Measurements from ENCODE around the gene LRRC74B. TPM values are rescaled to one million over a fixed set of nuclear protein-coding genes. Genes with fewer than 3 reads are reported as not detected.

The LRRC74B gene
- total RNA-seq, 4 donors from 2014 or later: not detected

DNA sequence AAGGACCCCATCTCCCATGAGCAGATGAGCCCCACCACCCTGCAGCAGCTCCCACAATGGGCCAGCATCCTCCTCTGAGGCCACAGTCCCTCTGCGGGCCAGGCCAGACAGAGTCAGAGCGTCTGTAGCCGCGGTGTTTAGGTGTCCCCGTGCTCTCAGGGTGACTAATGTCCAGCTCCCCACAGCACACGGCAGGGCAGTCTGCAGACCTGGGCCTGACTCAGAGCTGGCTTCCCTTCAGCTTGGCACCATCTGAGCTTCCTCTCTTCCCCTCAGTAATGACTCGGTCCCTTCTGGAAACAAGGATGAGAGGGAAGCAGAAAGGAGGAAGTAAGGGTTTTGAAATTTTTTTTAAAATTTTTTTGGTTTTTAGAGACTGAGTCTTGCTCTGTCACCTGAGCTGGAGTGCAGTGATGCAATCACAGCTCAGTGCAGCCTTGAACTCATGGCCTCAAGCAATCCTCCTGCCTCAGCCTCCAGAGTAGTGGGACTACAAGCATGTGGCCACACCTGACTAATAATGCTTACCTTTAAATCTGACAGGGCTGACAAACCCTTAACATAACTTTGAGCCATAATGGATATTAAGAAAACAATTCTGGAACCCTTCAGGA is 28.5 kb downstream of the LRRC74B start:
- Histone ChIP-seq H3K36me3 (no peaks in the 10 kb centered on the region), H3K27me3 (no peaks in the 10 kb centered on the region), H3K4me3 (no peak overlapping the region), H3K27ac (no peak overlapping the region), H3K9me3 (no peaks in the 10 kb centered on the region), H3K4me1 (no peaks in the 10 kb centered on the region)
- no peak for DNase-seq
- ATAC-seq: no peak
- intact Hi-C loops (cut with DNase I; ENCODE audit: low total_unique reads): loop anchor here (5.0 kb wide), 1 partner anchor 42 kb away; the partner anchor contains the start of gene SLC7A4
- in situ Hi-C loops (cut with MboI; ENCODE audit: low sequenced_read_pairs in 4 of 4): no loop called here
- TF ChIP-seq, protein P1, sequence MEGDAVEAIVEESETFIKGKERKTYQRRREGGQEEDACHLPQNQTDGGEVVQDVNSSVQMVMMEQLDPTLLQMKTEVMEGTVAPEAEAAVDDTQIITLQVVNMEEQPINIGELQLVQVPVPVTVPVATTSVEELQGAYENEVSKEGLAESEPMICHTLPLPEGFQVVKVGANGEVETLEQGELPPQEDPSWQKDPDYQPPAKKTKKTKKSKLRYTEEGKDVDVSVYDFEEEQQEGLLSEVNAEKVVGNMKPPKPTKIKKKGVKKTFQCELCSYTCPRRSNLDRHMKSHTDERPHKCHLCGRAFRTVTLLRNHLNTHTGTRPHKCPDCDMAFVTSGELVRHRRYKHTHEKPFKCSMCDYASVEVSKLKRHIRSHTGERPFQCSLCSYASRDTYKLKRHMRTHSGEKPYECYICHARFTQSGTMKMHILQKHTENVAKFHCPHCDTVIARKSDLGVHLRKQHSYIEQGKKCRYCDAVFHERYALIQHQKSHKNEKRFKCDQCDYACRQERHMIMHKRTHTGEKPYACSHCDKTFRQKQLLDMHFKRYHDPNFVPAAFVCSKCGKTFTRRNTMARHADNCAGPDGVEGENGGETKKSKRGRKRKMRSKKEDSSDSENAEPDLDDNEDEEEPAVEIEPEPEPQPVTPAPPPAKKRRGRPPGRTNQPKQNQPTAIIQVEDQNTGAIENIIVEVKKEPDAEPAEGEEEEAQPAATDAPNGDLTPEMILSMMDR (IDR thresholded peaks at IDR 0.05 in 4 of 5, conservative IDR thresholded peaks at IDR 0.05 in 1 of 5): no peak
- no peak for TF ChIP-seq POLR2A (IDR thresholded peaks at IDR 0.05)

DNA sequence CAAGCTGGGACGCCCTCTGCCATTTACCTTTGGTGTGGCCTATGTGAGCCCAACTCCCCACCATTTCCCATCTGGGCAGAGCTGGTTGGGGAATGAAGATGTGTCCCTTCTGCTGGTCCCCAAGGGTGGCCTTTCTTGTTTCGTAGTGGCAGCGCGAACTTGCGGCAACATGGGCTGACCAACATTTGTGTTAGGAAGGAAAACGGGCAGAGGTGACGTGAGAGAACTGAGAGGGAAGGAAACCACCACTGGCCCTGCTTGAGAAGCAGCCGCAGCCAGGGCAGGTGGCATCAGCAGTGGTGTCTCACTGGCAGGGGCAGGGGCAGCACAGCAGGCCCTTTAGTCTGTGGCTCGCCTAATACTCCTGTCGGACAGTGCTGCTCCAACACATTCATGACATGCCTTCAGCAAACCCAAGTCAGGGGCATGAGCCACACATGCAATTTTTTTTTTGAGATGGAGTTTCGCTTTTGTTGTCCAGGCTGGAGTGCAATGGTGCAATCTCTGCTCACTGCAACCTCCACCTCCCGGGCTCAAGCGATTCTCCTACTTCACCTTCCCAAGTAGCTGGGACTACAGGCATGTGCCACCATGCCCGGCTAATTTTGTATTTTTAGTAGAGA is 29.9 kb downstream of the LRRC74B start:
- TF ChIP-seq POLR2A (IDR thresholded peaks at IDR 0.05): no peak
- TF ChIP-seq, protein P1 (IDR thresholded peaks at IDR 0.05 in 4 of 5, conservative IDR thresholded peaks at IDR 0.05 in 1 of 5): no peak
- Histone ChIP-seq H3K36me3 (no peaks in the 10 kb centered on the region), H3K27me3 (no peaks in the 10 kb centered on the region), H3K4me3 (no peak overlapping the region), H3K27ac (no peak overlapping the region), H3K4me1 (no peaks in the 10 kb centered on the region), H3K9me3 (no peaks in the 10 kb centered on the region)
- DNase-seq (no peak), ATAC-seq (no peak)
- intact Hi-C loops (cut with DNase I; ENCODE audit: low total_unique reads) (no loop called here), in situ Hi-C loops (cut with MboI; ENCODE audit: low sequenced_read_pairs in 4 of 4) (no loop called here)

DNA sequence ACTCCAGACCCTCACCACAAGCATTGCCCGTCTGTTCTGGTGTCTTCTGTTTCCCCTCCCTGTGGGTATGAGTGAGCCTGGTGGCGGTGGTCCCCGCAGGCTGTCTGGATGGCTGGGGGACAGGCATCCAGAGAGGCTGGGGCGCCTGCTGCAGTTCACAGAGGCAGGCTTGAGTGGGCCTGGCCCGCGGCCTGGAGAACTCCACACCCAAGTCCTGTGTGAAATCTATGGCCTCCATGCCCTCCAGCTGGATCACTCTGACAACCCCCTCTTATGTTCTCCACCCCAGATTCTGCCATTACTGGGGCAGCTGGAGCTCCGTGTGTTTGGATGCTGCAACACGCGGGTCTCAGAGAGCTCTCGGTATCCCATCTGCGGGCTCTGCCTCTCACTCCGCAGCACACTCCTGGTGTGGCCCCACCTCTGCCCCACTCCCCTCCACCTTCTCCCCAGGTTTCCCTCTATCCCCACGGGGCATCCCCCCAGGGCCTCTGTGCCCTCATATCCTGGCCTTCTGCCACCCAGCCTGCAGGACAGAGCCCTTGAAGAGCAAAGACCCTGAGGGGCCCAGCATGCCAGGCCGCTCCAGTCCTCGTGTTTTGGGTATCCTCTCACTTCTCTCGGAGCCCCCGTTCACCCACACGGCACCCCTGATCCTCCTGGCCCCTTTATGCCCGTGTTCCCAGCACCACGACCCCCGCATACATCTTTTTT is 31.3 kb downstream of the LRRC74B start:
- intact Hi-C loops (cut with DNase I; ENCODE audit: low total_unique reads) (no loop called here), in situ Hi-C loops (cut with MboI; ENCODE audit: low sequenced_read_pairs in 4 of 4) (no loop called here)
- Histone ChIP-seq H3K9me3 (no peaks in the 10 kb centered on the region), H3K4me3 (no peak overlapping the region), H3K27ac (no peak overlapping the region), H3K4me1 (no peaks in the 10 kb centered on the region), H3K27me3 (no peaks in the 10 kb centered on the region), H3K36me3 (no peaks in the 10 kb centered on the region)
- ATAC-seq: no peak
- TF ChIP-seq, protein P1 (IDR thresholded peaks at IDR 0.05 in 4 of 5, conservative IDR thresholded peaks at IDR 0.05 in 1 of 5): no peak
- no peak for TF ChIP-seq POLR2A (IDR thresholded peaks at IDR 0.05)
- no peak for DNase-seq

DNA sequence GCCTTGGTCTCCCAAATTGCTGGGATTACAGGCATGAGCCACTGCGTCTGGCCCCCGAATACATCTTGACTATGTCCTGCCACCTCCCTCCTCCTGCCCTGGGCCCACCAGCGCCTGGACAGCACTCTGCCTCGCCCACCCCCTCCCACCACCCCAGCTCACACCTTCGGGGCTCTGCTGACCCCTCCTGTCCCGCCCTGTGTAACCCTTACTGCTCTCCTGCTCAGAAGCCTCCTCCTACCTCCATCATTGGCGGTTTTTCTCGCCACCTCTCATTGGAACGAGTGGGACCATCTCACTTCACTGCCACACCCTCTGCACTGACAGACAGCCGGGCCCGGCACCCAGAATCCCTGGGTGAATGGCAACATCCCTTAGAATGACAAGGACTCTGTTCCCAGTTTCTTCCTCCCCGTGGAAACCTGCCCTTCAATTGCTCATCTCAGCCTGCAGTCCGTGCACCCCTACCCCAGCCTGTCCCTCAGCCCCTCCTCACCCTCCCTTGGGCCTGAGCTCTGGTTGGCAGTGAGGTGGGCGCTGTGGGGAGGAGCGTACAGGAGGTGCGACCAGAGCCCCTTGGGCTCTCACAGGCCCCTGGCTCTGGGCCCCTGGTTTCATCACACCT is 32.2 kb downstream of the LRRC74B start:
- H3K27me3 ChIP-seq: no peaks in the 10 kb centered on the region
- H3K4me1 ChIP-seq: no peaks in the 10 kb centered on the region
- in situ Hi-C loops (cut with MboI; ENCODE audit: low sequenced_read_pairs in 4 of 4): no loop called here
- no peak overlapping the region for H3K27ac ChIP-seq
- H3K9me3 ChIP-seq: no peaks in the 10 kb centered on the region
- no peak overlapping the region for H3K4me3 ChIP-seq
- intact Hi-C loops (cut with DNase I; ENCODE audit: low total_unique reads): no loop called here
- TF ChIP-seq, protein P1 (IDR thresholded peaks at IDR 0.05 in 4 of 5, conservative IDR thresholded peaks at IDR 0.05 in 1 of 5): no peak
- TF ChIP-seq POLR2A (IDR thresholded peaks at IDR 0.05): no peak
- H3K36me3 ChIP-seq: no peaks in the 10 kb centered on the region
- DNase-seq: no peak
- ATAC-seq: no peak
